GM18511 (cell line): Measurements from ENCODE around the gene ULK2.
"Not testable (repeated sequence)": the region's sequence is repeated elsewhere in the genome, so short reads cannot be mapped to it uniquely, and the experiment has no call there.

Experiments
- ATAC-seq: cut with Tn5 transposase; IDR thresholded peaks from one replicate; pipeline ENCODE4 v1.9.1; 2021; ENCODE audit warnings: mild to moderate bottlenecking, moderate library complexity; ENCODE audit not compliant: unreplicated experiment

The ULK2 gene

GRCh38 chr17:19769946-19770652 lies 97.6 kb downstream of the ULK2 start:
- ATAC-seq, result no peak

GRCh38 chr17:19768046-19768782 lies 99.5 kb downstream of the ULK2 start:
- no peak for ATAC-seq

GRCh38 chr17:19766421-19767270 lies 101.1 kb downstream of the ULK2 start:
- no peak for ATAC-seq

GRCh38 chr17:19766016-19766415 lies 101.7 kb downstream of the ULK2 start:
- no peak for ATAC-seq

- not testable (repeated sequence) for ATAC-seq
These were observed 103.7 kb downstream of the ULK2 start for GRCh38 chr17:19763991-19764390.

- ATAC-seq, result no peak
These were observed 104.3 kb downstream of the ULK2 start for GRCh38 chr17:19763416-19763815.

GRCh38 chr17:19762515-19762961 lies 105.2 kb downstream of the ULK2 start:
- no peak for ATAC-seq

- ATAC-seq, result no peak
These were observed 107.0 kb downstream of the ULK2 start for GRCh38 chr17:19760746-19761145.

GRCh38 chr17:19759568-19760549 lies 107.9 kb downstream of the ULK2 start:
- no peak for ATAC-seq

GRCh38 chr17:19757536-19758180 lies 110.1 kb downstream of the ULK2 start:
- ATAC-seq, result no peak

GRCh38 chr17:19756546-19756945 lies 111.2 kb downstream of the ULK2 start:
- ATAC-seq, result no peak

- no peak for ATAC-seq
These were observed 111.8 kb downstream of the ULK2 start for GRCh38 chr17:19755821-19756510.

- no peak for ATAC-seq
These were observed 112.3 kb downstream of the ULK2 start for GRCh38 chr17:19755392-19755791.

GRCh38 chr17:19753661-19754463 lies 113.9 kb downstream of the ULK2 start:
- ATAC-seq, result no peak

- ATAC-seq, result no peak
These were observed 114.7 kb downstream of the ULK2 start for GRCh38 chr17:19753051-19753509.

- ATAC-seq, result no peak
These were observed 115.3 kb downstream of the ULK2 start for GRCh38 chr17:19752216-19753050.

GRCh38 chr17:19750835-19751234 lies 116.9 kb downstream of the ULK2 start:
- no peak for ATAC-seq
